ENCODE data around the gene PEMT.

Gene PEMT

DNA sequence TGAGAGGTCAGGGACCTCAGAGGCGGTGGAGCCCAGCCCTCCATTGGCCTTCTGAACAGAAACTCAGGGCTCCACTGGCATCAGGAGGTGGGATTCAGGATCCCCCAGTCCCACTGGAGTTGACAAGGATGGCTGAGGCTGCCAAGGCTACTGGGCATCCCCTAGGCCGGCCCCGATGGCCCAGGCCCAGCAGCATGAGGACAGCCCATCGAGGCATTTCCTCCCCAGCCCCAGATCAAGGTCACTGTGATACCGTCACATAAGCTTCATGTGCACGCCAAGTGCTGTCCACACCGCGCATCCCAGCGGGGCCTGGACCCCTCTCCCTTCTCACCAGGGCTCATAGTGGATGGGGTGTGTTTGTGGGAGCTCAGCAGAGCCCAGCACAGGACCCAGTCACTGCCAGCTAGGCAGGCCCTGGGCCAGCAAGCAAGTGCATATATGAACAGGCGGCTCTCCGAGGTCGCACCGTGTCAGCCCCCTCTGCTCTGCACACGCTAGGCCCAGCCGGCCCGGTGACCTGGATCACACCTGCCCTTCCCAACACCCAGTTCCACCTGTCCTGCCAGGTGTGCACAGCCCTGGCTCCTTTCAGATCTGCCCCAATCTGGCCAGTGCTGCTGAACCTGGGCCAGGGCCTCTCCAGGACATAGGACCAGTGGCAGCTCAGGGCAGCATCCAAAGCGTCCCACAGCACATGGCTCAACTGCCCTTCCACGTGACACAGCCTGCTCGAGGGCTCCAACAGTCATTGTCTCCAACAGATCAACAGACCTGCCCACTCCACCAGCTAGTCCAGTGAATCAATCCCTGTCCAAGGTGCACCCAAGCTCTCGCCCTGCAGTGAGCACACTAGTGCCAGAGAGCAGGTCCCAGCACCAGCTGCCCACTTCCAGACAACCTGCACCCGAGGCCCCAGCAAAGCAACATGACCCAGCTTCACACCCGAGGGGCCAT lies 62.5 kb downstream of the PEMT start:
- DNase-seq: no peak

DNA sequence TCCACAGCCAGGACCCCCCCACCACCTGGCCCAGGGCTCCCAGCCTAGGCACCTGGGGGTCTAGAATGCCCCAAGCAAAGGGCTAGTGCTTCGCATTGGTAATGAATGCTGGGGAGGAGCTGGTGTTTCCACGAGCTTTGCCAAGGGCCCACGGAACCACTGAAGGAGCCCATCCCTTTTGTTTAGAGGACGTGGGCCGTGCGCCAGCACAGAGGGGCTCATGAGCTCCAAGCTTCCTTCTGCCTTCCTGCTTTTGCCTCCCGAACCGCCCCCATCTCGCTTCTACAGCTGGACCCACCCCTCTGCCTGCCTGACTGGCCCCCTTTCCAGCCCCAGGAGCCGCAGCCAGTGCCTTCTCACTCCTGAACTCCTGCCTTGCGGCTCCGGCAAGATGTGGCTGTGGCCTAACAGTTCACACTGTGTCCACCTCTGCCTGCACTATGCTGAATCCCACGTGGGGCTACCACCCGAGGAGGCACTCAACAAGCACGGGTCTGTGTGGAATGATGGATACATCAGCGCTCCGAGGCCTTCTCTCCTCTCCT lies 63.5 kb downstream of the PEMT start:
- no peak for DNase-seq

DNA sequence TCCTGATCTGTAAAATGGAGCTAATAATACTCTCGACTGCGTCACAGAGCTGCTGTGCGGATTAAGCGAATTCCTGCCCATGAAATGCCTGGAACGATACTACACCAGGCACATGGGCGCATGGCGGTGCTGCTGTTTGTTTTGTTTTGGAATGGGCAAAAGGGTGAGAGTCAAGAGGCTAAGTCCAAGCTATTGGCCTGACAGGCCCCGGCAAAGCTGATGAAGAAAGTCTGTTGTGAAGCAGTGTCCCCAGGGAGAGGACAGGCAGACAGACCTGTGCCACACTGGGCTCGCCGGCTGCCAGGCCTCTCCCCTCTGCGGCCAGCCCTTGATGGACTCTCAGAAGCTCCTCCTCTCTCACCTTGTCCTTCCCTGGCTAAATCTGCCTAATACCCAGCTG lies 64.0 kb downstream of the PEMT start:
- no peak for DNase-seq

GRCh38 chr17:17526369-17526768 lies 65.1 kb downstream of the PEMT start:
- no peak for DNase-seq

GRCh38 chr17:17525956-17526355 lies 65.6 kb downstream of the PEMT start:
- no peak for DNase-seq

DNA sequence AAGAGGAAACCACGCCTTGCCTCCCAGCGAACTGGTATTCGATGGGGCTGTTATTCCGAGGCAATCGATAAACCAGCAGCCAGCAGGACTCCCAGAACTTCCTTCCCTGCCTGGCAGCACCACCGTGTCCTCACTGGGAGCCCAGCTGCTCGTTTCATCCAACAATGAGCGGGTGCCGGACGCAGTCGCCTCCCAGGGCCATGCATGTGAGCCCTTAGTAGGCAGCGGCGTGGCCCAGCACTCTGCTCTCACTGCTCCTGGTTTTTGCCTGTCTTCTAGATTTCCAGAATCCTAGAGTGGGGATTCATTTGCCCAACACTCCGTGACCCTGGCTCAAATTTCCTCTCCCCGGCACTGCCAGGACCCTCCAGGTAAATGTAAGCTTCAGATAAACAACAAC lies 66.2 kb downstream of the PEMT start:
- DNase-seq: no peak

DNA sequence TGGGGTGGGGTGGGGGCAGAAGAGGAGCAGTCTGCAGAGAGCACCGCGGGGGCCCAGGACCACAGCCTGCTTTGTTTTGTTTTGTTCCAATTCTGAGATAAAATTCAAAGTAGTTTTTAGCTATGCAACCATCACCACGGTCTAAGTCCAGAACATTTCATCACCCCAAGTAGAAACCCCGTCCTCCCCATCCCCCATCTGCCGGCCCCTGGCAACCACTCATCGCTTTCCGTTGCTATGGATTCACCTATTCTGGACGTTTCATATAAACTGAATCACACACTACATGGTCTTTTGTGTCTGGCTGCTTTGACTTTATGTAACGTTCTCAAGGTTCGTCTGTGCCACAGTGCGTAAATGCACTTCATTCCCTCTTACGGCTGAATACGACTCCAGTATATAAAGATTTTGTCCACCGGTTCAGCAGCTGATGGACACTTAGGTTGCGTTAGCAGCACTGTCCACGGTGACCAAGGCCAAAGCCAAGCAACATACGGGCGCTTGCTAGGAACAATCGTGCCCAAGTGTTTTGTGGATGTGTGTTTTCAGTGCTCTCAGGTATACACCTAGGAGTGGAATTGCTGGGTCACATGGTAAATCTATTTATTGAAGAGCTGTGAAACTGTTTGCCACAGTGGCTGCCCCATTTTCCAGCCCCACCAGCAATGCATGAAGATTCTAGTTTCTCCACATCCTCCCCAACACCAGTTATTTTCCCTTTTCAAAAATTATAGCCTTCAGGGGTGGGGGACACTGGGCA lies 67.6 kb downstream of the PEMT start:
- DNase-seq: no peak

GRCh38 chr17:17523001-17523730 lies 68.3 kb downstream of the PEMT start:
- DNase-seq: peak; percentile 84

- no peak for DNase-seq
These were observed 70.8 kb downstream of the PEMT start for GRCh38 chr17:17520599-17521232.

DNA sequence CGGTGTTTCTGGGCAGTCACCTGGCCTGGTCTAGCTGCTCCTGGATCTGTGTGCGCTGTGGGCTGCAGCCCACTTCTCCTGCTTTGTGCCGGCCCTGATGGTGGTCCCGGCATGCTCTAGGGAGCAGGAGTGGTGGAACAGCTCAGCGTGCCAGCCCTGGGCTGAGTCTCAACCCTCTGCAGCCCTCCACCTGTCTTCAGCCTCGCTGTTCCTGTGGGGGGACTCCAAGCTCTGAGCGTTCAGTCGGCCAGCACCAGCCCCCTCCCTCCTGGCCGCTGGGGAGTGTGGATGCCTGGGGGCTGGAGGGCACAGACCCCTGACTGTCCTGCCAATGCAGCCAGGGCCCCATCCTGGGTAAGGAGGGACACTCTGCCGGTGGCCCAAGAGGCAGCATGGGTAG lies 71.6 kb downstream of the PEMT start:
- no peak for DNase-seq

- DNase-seq: no peak
These were observed 72.6 kb downstream of the PEMT start for GRCh38 chr17:17518951-17519350.

GRCh38 chr17:17518014-17518413 lies 73.5 kb downstream of the PEMT start:
- DNase-seq: no peak

DNA sequence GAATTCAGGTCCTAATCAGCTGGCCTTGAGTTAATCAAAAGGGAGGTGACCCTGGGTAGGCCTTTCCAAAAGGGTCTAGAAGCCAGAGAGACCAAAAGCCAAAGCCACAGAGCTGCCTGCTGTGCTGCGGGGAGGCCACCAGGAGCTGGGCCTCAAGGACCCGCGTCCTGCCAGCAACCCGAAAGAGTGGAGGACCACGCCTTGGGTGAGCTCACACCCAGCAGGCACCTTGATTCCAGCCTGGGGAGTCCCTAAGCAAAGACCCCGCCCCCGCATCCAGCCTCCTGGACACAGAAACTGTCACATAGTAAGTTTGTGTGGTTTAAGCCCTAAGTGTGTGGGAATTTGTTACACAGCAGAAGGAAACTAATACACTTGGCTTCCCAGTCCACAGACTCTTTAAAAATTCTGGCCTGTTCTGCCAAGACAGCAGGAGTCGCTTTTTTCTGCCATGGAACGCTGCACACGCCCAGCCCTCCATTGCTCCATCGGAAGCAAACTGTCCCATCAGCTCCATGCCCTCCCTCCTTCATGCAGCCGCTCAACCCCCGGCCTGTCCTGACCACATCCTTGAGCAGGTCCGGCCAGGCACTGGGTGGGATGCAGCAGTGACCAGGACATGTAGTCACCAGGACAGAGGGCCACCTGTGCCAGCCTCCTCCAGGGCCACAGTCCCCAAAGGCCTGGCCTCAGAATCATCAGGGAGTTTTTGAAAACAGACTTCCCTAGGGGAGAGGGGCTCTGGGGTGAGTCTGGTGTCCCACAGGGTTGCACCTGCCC lies 74.4 kb downstream of the PEMT start:
- DNase-seq: no peak

DNA sequence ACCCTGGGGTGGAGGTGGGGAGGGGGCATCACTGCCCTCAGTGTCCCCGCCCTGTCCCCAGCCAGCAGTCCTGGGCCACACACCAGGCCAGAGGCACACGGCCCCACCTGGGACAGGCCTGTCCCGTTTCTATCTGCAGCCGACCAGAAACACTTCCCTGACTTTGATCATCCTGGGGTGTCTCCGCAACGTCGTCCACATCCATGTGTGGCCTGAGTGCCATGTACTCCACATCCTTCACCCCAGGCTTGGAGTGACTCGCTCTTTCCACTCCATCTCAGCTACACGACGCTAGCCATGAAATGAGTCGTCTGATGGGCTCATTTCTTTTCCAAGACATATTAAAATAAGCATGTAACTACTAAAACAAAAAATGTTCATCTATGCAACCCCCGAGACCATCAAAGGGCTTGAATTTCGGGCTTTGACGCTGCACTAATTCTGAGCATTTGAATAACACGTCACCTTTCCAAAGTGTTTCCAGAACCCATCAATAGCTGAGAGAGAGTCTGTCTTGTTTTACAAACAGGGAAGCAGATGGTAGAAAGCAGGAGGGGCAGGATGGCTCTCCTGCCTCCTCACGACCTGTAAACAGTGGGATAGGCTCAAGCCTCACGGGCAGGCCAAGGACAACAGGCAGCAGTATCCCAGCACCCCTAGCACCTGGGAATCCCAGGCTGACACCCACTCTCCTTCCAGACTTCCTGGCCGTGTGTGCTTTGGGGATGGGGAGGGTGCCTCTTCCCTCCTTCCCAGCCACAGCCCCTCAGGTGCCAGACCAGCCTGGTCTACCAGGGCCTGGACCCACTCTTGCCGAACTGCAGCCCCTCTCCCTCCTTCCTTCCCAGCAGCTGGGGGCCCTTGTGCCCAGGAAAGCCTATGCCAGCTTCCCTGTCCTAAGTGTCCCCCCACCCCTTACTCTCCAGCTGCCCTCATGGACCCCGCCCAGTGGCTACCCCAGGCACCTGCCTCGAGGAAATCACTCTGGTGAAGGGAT lies 75.3 kb downstream of the PEMT start:
- peak; percentile 28 for DNase-seq

- DNase-seq: no peak
These were observed 76.2 kb downstream of the PEMT start for GRCh38 chr17:17514993-17515933.

- DNase-seq: no peak
These were observed 77.0 kb downstream of the PEMT start for GRCh38 chr17:17514361-17514992.

- DNase-seq: no peak
These were observed 77.9 kb downstream of the PEMT start for GRCh38 chr17:17513626-17514025.

GRCh38 chr17:17512866-17513265 lies 78.6 kb downstream of the PEMT start:
- no peak for DNase-seq
